Left colon (tissue), 2 donors: ENCODE results near the gene CCDC78. TPM values are rescaled to one million over a fixed set of nuclear protein-coding genes. Genes with fewer than 3 reads are reported as not detected.

Experiments
- ATAC-seq: fragments of 200-7000 bp; cut with Tn5 transposase; one replicate; pipeline ENCODE4 v1.9.1; 2020; ENCODE audit warnings: mild to moderate bottlenecking, moderate library complexity
- DNase-seq, 2 donors: peaks; one replicate each; pipeline ENCODE4 v3.0.0-alpha.2; 2020
- intact Hi-C, 2 donors: fragments of 100-400 bp; cut with DNase I in 1 of 2; cut with micrococcal nuclease in 1 of 2; formaldehyde crosslinking; loops; one replicate each; pipeline versions ENCODE4 v1.11.2 to v1.14.0; 2022; cut with DNase I, micrococcal nuclease
- total RNA-seq, 2 donors: library from RNA; stranded (reverse); fragmentation: NEBNext Ultra II Directional; extraction: Animal tissue kit (Norgen Biotek cat#: 25700); gene quantifications; one replicate each; pipeline ENCODE4 v1.2.1, GENCODE V29; 2021
- donor health status: DM: no; HTN: no; CAD: no.
- donor health status: DM: yes; HTN: yes; CAD: no.

CCDC78 gene
- total RNA-seq, 2 donors from 2014 or later, result 0.75 to 0.95 TPM

DNA sequence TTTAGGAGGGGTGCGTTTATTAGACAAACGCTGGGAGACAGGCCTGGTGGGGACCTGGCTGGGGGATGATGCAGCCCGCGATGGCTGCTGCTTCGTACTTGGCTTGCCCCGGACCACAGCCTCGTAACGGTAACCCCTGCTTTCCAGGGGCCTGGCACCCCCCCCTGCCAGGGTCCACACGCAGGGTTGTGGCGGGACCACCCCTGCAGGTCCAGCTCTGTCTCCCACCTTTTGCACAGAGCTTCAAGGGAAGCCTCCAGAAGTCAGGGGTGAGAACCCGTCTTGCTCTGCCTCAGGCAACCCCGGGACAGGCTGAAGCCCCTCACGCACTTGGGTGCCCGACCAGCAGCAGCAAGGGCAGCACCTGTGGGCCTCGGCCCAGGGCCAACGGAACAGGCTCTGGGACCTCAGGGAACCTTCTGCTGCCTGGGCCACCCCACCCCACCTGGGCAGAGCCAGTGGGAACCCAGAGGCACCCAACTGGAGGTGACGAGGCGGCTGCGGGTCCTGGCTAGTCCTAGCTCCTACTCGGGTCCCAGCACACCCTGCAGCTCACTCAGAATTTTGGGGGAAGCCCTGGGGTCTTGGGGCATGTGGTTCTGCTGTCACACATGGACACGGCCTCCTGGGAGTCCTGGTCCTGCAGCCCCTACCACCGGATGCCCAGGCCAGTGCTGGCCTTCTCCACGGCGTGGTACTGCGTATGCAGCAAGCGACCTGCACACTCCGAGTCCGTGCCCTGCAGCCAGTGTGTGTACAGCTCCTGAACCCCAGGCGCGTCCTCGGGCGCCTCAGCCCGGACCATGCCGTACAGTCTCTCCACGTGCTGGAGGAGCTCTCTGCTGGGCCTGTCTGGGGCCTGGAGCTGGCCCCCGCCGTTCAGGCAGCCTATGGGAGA is 3.8 kb upstream of the CCDC78 start:
- intact Hi-C loops, result no loop called here
- DNase-seq (peak in 1 of 2 donors; percentile 24), ATAC-seq (no peak)

DNA sequence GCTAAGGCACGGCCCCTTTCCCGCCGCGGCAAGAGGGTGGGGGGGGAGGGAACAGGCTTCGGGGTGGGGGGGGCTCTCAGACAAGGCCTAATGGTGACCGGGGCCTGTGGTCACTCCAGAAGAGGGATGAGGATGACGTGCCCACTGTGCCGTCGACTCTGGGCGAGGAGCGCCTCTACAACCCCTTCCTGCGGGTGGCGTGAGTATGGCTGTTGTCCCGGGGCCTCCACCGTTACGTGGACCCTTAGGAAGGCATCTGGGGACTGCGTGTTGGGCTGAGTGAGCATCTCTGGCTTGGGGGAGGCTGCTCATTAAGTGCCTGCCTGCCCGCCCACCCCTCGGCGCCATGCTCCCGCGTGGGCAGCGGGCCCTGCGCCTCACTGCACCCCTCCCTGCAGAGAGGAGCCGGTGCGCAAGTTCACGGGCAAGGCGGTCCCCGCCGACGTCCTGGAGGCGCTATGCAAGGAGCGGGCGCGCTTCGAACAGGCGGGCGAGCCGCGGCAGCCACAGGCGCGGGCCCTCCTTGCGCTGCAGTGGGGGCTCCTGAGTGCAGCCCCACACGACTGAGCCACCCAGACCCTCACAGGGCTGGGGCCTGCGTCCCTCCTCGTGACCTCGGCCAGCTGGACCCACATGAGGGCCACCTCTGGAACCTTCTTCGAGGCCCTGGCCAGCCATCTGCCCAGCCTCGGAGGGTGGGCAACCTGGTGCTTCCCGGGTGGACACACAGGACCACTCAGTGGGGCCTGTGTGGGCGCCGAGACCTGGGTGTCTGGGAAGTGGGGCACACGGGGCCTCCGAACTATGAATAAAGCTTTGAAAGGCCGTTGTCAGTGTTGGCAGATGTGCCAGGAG is 2.9 kb upstream of the CCDC78 start:
- peak in 1 of 2 donors; percentile 19 for DNase-seq
- intact Hi-C loops, result no loop called here

DNA sequence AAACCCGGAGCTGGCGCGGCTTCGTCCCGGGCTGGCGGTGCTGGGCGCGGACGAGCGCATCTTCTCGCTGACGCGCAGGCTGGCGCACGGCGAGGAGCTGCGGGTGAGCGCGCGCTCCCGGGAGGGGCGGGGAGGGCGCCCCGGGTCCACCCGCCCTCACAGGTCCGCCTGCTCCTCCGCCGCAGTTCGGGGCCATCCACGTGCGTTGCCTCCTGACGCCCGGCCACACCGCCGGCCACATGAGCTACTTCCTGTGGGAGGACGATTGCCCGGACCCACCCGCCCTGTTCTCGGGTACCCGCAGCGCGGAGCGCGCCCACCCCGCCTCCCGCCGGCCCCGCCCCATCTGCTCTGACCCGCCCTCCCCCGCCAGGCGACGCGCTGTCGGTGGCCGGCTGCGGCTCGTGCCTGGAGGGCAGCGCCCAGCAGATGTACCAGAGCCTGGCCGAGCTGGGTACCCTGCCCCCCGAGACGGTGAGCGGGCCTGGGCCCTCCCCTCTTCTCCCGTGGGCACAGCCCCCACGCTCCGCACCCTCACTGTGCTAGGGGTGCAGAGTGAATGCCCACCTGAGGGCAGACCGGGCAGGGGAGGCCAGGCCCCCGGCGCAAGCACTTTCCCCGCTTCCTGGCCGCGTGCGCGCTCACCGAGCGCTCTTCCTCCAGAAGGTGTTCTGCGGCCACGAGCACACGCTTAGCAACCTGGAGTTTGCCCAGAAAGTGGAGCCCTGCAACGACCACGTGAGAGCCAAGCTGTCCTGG is 2.1 kb upstream of the CCDC78 start:
- peak; percentile 78 to 79 for DNase-seq
- intact Hi-C loops, result no loop called here
- ATAC-seq, result peak; percentile 65

More for the DNA sequence above, 2.9 kb upstream of the CCDC78 start:
- ATAC-seq, result no peak

DNA sequence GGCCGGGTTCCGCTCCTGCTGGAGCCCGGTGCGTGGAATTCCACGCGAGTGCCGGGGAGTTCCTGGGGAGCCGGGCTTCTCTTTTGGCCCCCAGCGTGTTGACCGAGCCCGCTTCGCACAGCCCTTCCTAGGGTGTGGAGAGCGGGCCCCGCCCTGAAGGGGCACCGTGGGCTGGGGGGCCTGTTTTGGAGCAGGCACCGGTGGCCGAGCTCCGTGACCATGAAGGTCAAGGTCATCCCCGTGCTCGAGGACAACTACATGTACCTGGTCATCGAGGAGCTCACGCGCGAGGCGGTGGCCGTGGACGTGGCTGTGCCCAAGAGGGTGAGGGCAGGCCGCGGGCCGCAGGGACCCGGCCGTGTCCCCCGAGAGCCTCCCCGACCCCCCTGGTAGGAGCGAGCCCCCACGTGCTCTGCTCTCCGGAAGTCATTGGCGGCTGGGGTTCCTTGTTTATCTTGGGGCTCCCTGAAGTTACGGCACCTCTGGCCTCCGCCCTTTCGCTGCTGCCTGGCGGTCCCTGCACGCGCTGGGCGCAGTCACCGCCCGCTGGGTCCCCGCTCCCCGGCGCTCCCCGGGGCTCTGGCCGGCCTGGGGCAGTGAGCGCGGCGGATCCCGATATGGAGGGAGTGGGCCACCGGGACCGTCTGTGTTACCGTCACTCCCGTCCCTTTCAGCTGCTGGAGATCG is 1.2 kb upstream of the CCDC78 start:
- DNase-seq (peak in 1 of 2 donors; percentile 47), ATAC-seq (peak; percentile 12)
- intact Hi-C loops, result no loop called here

DNA sequence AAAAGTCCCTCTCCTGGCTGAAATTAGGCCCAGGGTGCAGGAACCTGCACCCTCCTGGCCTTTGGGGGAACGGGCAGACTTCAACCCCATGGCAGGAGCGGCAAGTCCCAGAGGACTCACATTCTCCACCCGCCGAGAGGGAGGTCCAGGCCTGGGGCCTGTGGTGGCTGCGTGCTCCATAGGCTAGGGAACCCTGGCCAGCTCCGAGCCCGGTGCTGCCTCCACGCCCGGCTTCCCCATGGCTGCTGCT is 130 bp downstream of the CCDC78 start:
- intact Hi-C loops, result no loop called here
- ATAC-seq, result no peak
- no peak for DNase-seq

DNA sequence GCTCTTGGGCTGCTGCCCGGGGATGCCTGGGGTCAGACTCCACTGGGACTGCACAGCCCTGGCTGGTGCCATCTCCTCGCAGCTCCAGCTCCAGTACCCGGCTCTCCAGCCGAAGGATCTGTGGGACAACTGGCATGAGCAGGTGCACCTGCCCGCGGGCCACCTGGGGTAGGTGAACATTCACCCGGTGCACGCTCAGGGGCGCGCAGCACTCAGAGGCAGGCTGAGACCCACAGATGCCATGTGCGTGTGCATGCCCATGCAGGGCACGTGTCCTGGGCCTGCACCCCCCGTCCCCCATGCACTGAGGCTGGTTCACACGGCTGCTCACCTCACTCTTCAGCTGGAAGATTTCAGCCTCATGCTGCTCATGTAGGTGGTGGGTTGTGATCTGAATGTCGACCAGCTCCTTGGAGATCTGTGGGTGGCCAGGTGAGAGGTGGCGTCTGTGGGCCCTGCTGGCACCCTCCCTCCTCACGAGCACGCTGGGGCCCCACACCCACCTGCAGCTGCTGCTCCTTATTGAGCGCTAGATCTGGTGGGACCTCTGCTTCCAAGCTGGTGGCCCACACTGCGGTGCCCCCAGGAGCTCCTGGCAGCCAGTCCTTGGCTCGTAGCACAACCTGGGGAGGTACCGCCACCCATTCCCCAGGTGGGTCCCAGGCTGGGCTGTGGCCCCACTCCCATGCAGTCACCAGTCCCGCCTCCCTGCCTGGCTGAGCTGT is 618 bp downstream of the CCDC78 start:
- ATAC-seq, result no peak
- intact Hi-C loops, result no loop called here
- peak in 1 of 2 donors; percentile 13 for DNase-seq

DNA sequence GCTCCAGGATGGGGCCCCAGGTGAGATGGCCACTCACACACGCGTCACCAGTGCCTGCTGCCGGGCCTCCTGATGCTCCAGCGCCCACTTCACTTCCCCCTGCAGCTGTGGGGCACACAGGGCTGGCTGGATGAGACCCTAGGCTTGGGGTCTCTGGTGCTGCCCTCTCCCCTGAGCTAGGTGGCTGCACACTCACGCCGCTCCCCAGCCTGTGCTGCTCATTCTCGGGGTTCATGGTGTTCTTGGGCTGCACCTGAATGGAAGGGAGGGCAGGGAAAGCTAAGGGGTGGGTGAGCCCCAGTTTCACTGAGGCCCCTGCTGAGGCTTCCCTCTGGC is 1.2 kb downstream of the CCDC78 start:
- intact Hi-C loops, result no loop called here
- DNase-seq (no peak), ATAC-seq (no peak)

DNA sequence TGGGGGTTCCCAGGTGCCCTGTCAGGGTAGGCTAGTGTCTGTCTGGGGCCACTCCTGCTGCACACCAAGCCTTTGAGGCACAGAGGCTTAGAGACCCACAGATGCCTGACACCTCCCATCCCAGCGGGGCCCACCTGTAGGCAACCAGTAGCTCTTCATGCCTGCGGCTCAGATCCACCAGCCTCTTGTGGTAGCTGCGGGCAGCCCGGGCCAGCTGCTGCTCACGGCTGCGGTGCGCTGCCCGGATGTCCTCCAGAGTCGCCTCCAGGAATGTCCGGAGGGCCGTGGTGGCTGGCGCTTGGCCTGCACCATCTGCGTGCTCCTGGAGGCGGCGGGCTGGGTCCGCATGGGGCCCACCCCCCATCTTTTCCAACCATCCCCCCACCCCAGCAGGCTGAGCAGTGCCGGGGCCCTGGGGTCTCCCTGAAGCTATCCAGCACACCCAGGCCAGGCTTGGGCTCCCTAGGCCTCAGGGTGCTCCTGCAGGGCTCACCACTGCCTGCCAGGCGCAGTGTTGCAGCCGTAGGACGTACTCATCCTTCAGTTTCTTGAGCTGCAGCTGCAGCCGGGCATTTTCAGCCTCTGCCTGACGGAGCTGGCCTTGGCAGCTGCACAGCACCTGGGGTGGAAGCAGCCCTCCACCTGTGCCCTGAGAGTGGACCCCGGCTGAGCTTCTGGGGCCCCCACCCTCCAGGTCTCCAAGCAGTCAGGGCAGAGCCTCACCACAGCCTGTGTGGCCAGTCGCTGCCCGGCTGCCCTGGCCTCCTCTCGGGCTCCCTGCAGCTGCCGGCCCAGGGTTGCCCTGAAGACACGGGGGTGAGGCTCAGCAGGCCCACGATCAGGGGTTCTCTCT is 1.8 kb downstream of the CCDC78 start:
- intact Hi-C loops, result no loop called here
- ATAC-seq, result no peak

DNA sequence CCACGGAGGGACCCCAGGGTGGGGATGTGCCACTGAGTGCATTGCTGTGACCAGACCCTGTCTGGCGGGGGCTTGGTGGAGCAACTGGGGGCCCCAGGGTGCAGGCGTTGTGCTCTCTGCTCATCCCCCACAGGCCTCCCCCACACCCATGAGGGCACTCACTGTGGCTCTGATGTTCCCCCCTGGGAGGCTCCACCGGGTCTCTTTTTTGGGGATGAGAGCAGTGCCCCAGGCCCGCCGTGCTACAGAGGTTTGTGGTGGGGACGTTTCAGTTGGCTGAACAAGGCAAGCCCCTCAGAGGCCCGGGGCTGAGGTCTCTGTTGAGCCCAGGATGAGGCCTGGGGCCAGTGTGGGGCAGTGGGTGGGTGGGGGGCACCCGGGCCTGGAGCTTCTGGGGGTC is 2.5 kb downstream of the CCDC78 start:
- ATAC-seq, result no peak
- intact Hi-C loops, result no loop called here
- no peak for DNase-seq

More for the DNA sequence above, 1.8 kb downstream of the CCDC78 start:
- DNase-seq, result no peak

DNA sequence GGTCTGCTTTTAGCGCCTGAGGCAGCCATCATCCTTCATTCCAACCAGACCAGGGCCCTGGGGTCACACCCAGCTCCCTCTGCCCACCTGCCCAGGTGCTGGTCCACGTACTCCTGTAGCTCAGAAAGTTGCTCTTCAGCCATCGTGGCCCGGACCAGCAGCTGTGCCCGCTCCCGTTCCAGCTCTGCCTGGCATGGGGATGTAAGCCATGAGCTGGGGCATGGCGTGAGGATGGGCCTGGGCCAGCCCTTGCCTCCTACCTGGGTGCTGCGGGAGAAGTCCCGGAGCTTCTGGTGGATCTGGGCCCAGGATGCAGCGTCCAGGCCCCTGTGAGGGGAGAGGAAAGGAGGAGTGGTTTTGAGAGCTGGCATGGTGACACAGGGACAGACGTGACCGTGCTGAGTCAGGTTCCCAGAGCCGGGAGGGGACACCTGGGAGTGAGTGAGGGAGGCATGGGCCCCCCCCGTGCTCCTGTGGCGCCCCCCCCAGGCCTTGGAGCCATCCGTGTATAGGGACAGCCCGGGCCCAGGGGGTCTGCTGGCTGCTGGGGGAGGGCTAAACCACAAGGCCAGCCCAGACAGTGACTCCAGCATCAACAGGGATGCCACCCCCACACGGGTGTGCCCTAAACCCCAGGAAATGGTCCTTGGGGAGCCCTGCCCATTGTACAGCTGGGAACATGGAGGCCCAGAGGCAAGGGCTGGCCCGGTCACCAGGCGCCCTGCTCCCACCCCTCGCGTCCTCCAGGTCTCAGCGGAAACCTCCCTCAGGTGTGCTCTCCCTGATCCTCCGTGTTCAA is 3.2 kb downstream of the CCDC78 start:
- no peak for ATAC-seq
- no peak for DNase-seq
- intact Hi-C loops, result no loop called here

DNA sequence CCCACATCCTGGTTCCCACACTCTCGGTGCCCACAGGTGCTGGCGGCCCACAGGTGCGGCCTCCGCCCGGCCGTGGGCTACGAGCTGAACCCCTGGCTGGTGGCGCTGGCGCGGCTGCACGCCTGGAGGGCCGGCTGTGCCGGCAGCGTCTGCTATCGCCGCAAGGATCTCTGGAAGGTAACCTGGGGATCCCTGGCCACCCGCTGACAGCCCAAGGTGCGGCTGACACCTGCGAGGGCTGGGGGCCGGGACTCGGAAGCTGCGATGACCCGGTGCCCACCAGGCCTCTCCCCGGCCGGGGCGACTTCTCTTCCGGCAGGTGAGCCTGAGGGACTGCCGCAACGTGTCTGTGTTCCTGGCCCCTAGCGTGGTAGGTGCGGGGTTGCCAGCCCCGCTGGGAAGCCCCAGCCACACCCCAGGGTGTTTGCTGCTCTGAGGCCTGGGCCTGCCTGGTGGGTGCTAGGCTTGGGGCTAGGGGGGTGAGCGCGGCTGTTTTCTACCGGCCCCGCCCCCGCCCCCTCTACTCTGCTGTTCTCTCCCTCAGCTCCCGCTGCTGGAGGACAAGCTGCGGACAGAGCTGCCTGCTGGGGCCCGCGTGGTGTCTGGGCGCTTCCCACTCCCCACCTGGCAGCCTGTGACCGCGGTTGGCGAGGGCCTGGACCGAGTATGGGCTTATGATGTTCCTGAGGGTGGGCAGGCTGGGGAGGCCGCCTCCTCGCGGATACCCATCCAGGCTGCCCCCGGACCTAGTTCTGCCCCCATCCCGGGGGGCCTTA is 4.3 kb downstream of the CCDC78 start:
- no peak for DNase-seq
- ATAC-seq, result no peak
- intact Hi-C loops, result no loop called here

DNA sequence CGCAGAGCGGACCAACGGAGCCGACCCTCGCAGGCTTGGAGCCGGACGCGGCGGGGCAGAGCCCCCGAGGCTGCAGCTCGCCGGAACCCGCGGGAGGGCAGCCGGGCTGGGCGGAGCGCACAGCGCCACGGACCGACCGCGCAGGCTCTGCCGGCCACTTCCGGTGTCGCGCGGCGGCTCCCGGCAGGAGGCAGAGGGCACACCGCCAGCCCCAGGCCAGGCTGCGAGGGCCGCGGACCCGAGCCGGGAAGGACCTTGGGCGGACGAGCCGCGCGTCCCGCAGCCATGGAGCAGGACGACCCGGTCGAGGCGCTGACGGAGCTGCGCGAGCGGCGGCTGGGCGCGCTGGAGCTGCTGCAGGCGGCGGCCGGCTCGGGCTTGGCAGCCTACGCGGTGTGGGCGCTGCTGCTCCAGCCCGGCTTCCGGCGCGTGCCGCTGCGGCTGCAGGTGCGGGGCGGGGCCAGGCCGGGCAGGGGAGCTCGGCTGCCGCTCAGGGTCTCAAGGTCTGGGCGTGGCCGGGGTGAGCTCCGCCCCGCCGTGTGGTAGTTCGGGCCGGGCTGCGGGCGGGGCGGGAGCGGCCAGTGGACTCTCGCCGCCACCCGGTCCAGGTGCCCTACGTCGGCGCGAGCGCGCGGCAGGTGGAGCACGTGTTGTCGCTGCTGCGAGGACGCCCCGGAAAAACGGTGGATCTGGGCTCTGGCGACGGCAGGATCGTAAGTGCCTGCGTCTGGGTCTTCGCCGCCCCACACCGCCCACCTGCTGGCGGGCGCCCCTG is 5.1 kb downstream of the CCDC78 start, which contains the start of gene ANTKMT:
TSS of gene ANTKMT (plus strand) at position 157 of the 775 bp plus-strand sequence. CDS start at position 286, 129 bp downstream.
- DNase-seq (peak; percentile 87 to 90), ATAC-seq (peak; percentile 71)
- intact Hi-C loops, result no loop called here

DNA sequence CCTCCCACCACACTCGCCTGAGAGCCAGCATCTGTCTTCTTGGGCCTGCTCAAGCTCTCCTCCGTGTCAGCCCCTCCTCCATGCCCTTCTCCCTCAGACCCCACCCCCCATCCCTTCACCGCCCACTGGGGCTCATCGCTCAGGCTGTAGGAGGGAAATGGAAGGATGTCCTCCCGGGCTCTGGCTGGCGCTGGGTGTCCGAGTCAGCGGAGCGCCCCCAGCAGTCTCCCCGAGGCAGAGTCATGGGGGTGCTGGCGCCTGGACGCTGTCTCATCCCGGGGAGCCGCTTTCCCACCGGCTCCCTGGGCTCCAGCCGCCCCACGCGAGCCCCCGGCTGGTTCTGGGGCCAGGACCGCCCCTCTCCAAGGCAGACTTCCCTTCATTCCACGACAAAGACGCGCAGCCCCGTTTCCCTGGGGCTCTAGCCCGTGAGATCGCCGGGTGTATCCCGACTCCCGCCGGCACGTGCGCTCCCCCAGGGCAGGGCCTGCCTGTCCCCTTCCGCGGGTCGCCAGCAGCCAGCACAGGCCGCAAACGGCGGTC is 5.7 kb downstream of the CCDC78 start:
- intact Hi-C loops, result no loop called here
- ATAC-seq (peak; percentile 30), DNase-seq (peak; percentile 56 to 63)

DNA sequence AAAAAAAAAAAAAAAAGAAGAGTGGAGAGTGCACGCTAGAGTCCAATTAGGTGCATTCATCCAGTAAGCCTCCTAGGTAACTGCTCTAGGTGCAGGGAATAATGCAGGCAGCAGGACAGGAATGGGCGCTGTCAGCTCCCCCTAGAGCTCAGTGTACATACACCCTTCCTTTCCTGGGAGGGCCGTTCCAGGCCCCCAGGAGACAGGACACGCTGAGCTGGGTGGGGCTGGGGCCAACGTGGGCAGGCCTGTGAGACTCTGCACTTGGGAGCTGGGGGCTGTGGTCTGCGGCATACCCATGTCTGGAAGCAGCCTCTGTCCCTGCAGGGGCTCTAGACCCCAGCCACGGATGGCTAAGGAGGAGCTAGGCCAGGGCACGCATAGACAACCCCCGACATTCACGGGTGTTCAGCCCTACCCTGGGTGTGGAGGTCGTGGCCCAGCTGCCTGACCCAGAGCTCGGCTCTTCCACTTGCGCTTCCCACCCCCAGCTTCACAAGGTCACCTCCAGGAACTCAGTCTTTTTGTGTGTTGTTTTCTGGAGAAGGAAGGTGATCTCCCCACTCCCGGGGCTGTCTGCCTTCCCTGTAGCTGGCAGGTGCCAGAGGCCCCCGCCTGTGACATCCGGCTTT is 6.3 kb downstream of the CCDC78 start:
- DNase-seq, result peak in 1 of 2 donors; percentile 46
- peak; percentile 30 for ATAC-seq
- intact Hi-C loops, result no loop called here
